ENCODE results near the gene FBXO34.
"Not testable (repeated sequence)": the region's sequence is repeated elsewhere in the genome, so short reads cannot be mapped to it uniquely, and the experiment has no call there.

The FBXO34 gene

GRCh38 chr14:55381040-55381439 lies 109.8 kb downstream of the FBXO34 start:
- no peak for DNase-seq (ENCODE audit: low read depth in 3 of 3)

- DNase-seq (ENCODE audit: low read depth in 3 of 3): no peak
These were observed 110.3 kb downstream of the FBXO34 start for GRCh38 chr14:55381561-55381960.

- no peak for DNase-seq (ENCODE audit: low read depth in 3 of 3)
These were observed 111.3 kb downstream of the FBXO34 start for GRCh38 chr14:55382483-55382882.

GRCh38 chr14:55383056-55383466 lies 111.8 kb downstream of the FBXO34 start:
- DNase-seq (ENCODE audit: low read depth in 3 of 3): not testable (repeated sequence)

- no peak for DNase-seq (ENCODE audit: low read depth in 3 of 3)
These were observed 112.4 kb downstream of the FBXO34 start for GRCh38 chr14:55383541-55384140.

GRCh38 chr14:55384536-55384935 lies 113.3 kb downstream of the FBXO34 start:
- no peak for DNase-seq (ENCODE audit: low read depth in 3 of 3)

- DNase-seq (ENCODE audit: low read depth in 3 of 3): no peak
These were observed 115.0 kb downstream of the FBXO34 start for GRCh38 chr14:55386037-55386808.

- no peak for DNase-seq (ENCODE audit: low read depth in 3 of 3)
These were observed 115.9 kb downstream of the FBXO34 start for GRCh38 chr14:55387121-55387520.

- DNase-seq (ENCODE audit: low read depth in 3 of 3): no peak
These were observed 116.9 kb downstream of the FBXO34 start for GRCh38 chr14:55388160-55388559.

- DNase-seq (ENCODE audit: low read depth in 3 of 3): no peak
These were observed 118.1 kb downstream of the FBXO34 start for GRCh38 chr14:55389330-55389729.

GRCh38 chr14:55398679-55399078 lies 127.5 kb downstream of the FBXO34 start:
- DNase-seq (ENCODE audit: low read depth in 3 of 3): no peak

- DNase-seq (ENCODE audit: low read depth in 3 of 3): no peak
These were observed 128.0 kb downstream of the FBXO34 start for GRCh38 chr14:55399183-55399582.

GRCh38 chr14:55399852-55400251 lies 128.6 kb downstream of the FBXO34 start:
- no peak for DNase-seq (ENCODE audit: low read depth in 3 of 3)

GRCh38 chr14:55401751-55402150 lies 130.5 kb downstream of the FBXO34 start:
- DNase-seq (ENCODE audit: low read depth in 3 of 3): no peak
